Activated T-helper 9 cell treated with anti-CD3 and anti-CD28 coated beads, Interleukin-2, amount 50 U/mL, for 16 hours (primary cell): Measurements from ENCODE around the gene TYW1.
"Not testable (repeated sequence)": the region's sequence is repeated elsewhere in the genome, so short reads cannot be mapped to it uniquely, and the experiment has no call there.

Experiments used
- DNase-seq: peaks from one replicate; pipeline ENCODE4 v3.0.0-alpha.2; 2020; ENCODE audit warnings: low read depth

Gene TYW1

DNA sequence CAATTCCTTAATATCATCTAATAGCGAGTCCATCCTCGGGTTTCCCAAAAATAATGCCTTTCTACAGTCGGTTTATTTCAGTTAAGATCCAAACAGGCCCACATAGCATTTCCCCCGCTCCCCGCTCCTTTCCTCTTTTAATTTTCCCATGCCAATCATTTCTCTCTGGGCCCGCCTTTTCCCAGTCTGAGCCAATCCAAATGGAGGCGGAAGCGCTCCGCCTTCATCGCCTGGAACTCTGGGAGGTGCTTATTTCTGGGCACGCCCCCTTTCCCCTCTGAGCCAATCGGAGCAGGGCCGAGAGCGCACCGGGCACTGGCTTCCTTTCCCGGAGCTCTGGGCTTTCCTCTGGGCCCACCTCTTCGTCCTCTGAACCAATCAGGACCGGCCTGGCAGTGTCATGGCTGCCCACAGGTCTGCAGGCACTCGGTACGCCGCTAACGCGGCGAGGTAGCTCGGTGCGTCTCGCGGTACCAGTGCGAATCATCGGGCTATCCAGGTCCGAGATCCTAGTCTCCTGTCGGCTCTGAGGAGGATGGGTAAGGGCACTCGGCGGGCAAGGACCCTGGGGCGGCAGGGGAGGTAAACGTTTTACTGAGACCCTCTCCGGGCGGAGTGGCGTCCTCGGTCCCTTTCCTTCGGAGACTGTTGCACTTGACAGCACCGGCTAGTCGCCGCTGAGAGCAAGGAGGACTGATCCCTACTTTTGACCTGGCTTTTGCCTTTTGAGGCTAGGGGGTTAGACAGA lies at the start of gene TYW1:
TYW1 (plus strand) TSS at position 390 of the 748 bp plus-strand sequence; CDS start at position 536, 146 bp downstream.
- DNase-seq = peak; percentile 96

DNA sequence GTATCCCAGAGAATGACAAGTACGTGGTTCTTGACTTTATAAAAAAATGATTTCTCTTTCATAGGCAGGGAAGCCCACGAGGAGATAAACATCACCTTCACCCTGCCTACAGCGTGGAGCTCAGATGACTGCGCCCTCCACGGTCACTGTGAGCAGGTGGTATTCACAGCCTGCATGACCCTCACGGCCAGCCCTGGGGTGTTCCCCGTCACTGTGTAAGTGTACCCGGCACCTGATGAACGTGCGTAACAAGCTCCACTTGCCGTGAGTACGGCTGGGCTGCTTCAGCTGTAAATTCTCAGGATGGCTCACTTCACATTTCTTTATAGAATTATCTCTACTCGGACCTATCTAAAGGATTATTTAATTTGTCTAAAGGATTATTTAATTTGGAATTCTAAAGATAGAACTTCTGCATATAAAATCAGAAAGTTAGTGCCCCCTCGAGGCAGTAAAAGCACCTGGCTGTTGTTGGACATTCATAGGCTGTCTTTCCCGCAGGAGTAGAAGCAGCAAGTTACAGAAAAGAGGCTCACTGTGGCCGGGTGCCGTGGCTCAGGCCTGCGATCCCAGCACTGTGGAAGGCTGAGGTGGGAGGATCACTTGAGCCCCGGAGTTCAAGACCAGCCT lies 48.0 kb upstream of the TYW1 start:
- no peak for DNase-seq

- no peak for DNase-seq
Observed at GRCh38 chr7:66950311-66950710, 46.3 kb upstream of the TYW1 start.

DNA sequence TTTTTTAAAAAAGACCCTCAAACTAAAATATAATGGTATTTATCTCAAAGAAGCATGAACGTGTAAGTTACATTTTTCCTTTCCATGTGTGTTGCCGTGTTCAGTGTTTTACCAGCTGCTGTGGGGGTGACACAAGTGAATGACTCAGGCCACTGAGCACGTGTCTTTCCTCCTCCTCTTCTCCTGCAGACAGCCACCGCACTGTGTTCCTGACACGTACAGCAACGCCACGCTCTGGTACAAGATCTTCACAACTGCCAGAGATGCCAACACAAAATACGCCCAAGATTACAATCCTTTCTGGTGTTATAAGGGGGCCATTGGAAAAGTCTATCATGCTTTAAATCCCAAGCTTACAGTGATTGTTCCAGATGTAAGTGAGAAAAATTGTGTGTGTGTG lies 45.9 kb upstream of the TYW1 start:
- DNase-seq = no peak

- no peak for DNase-seq
Observed at GRCh38 chr7:66952343-66953043, 44.1 kb upstream of the TYW1 start.

DNA sequence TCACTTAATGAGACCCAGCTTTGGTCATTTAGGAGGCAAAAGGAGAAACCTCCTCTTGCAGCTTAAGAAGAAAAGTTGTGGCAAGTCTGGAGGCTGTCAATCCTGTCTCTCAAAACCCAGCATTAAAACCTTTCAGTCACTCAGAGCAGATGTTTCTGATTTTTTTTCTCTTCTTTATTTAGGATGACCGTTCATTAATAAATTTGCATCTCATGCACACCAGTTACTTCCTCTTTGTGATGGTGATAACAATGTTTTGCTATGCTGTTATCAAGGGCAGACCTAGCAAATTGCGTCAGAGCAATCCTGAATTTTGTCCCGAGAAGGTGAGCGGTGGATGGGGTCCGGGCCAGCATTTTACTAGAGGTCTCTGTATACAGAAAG lies 43.6 kb upstream of the TYW1 start:
- no peak for DNase-seq

- no peak for DNase-seq
Observed at GRCh38 chr7:66957595-66958290, 38.9 kb upstream of the TYW1 start.

DNA sequence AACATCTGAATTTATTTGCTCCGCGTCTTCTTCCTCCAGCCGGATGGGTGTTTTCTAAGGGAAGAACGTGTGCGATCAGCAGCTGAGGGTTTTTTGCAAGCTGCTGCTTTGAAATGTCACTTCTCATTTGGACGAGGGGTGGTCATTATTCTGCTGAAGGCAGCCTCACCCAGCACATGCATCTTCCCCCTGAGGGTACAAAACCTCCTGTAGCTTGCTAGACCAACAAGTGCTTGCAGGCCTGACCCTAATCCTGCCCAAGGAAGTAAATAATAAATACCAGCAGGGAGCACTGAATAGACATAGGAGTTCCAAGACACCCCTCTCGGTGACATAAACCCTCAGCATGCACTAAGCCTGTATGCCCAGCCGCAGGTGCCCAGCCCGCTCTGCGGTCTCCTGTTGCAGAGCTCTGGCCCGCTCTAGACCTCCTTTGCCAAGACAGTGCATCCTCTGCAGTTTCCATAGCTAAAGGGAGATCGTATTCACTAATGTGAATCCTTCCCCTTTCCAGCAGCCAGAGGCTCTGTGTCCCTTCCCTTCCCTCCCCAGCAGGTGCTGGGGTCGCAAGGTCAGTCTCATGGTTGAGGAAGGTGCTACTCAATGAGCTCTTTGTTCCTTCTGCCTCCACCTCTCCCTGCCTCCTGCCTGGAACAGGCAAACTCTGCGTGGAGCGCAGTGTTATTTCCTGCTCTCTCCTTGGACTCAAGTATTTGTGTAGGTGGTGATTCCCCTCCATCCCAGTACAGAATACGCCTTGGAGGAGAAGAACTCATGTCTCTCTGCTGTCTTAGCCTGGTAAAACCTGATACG lies 37.9 kb upstream of the TYW1 start:
- no peak for DNase-seq

- DNase-seq = no peak
Observed at GRCh38 chr7:66960192-66960591, 36.4 kb upstream of the TYW1 start.

DNA sequence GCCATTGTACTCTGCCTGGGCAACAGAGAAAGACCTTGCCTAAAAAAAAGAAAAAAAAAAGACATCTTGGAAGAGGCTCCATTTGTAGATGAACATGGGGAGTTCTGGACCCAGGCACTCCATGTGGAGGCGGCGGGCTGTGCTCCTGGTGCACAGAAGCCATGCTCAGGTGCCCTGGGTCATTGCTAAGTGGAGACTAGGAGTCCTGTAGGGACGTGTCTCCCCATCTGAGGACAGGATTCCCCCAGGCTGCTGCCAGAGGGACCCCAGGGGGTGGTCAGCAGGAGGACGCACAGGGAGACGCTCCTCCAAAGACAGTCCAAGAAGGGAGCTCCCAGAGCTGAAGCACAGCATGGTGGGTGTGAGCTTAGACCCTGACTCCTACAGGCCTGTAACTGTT lies 35.5 kb upstream of the TYW1 start:
- DNase-seq = no peak

DNA sequence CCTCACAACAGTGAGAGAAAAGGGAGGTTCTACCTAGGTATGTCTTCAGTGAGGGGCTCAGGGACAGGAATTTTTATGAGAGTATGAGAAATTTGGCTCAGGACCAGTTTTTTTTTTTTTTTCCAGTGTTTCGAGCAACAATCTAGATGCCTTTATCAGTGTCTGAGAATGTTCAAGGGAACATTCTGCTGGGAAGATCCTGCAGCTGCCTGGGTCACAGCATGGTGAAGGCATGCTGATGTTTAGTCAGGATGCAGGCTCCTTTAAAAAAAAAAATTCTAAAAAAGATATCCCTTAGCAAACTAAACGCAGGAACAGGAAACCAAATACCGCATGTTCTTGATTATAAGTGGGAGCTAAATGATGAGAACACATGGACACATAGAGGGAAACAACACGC lies 32.2 kb upstream of the TYW1 start:
- DNase-seq = no peak

GRCh38 chr7:66967029-66967428 lies 29.6 kb upstream of the TYW1 start:
- no peak for DNase-seq

GRCh38 chr7:66969001-66969400 lies 27.6 kb upstream of the TYW1 start:
- not testable (repeated sequence) for DNase-seq

DNA sequence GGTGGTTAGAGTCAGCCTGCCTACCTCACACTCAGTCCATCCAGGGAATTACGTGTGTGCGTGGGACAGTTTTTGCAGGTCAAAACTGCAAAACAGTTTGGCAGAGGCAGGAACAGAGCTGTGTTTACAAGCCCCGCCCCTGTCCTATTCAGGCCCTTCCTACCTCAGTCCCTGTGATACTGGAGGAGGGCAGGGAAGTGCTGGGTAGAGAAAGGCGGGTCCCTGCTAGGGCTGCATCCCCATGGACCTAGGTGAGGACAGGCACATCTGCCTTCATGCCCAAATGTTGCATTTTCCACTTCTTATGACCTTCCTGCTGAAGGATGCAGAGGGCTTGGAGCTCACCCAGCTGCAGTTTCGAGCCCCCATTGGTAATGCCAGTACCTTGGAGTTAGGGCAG lies 26.3 kb upstream of the TYW1 start:
- no peak for DNase-seq

DNA sequence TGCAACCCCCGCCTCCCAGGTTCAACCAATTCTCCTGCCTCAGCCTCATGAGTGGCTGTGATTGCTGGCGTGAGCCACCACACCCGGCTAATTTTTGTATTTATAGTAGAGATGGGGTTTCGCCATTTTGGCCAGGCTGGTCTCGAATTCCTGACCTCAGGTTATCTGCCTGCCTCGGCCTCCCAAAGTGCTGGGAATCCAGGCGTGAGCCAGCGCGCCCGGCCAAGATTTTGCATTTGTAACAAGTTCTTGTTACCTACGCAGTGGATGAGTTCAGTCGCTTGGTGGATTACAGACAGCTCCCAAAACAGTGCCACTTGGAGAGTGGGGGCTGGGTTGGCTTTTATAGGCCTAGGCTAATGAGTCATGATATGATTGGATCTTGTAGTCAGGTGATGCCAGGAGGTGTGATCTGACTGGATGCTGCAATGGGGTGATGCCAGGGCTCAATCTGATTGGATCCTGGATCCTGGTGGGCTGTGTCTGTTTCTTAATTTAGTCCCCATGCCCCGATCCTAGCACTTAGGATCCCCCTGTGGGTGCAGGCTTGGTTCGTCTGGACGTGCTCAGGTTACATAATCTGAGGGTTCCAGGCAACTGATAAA lies 21.5 kb upstream of the TYW1 start:
- DNase-seq = no peak

DNA sequence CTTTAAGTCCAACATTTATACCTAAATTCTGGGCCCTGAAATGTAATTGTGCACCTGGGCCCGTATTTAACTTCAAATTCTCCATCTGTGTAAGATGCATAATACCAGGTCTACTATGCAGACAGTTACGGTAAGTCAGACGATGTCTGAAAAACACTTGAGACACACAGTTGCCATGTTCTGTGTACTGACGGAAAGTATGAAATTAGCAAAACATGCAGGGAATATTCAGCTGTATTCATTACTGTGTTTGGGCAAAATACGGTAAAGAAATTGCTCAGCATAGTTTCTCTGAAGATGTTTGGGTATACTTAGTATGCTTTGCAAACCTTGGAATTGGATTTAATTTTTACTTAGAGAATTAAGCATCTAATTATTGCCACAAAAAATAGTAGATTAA lies 18.3 kb upstream of the TYW1 start:
- DNase-seq = not testable (repeated sequence)

- not testable (repeated sequence) for DNase-seq
Observed at GRCh38 chr7:66979013-66979412, 17.6 kb upstream of the TYW1 start.

GRCh38 chr7:66980336-66980735 lies 16.3 kb upstream of the TYW1 start:
- DNase-seq = not testable (repeated sequence)

GRCh38 chr7:66989552-66989951 lies 7.1 kb upstream of the TYW1 start:
- DNase-seq = not testable (repeated sequence)

DNA sequence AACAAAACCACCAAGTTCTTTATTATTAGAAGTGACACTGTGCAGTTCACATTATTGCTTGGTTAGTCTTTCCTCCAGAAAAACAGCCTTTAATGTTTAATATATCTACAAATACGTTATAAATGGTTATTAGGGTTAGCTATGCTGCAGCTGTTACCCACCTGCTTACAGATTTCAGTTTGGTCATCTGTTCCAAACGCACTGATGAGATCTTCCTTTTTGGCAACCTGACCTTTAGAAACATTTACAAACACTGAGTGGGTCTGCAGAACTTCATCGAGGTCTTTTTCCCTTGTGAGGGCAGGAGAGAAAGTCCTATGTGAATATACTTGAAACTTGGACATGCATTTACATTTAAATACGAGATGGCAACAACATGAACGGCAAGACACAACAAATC lies 2.6 kb upstream of the TYW1 start:
- DNase-seq = not testable (repeated sequence)

DNA sequence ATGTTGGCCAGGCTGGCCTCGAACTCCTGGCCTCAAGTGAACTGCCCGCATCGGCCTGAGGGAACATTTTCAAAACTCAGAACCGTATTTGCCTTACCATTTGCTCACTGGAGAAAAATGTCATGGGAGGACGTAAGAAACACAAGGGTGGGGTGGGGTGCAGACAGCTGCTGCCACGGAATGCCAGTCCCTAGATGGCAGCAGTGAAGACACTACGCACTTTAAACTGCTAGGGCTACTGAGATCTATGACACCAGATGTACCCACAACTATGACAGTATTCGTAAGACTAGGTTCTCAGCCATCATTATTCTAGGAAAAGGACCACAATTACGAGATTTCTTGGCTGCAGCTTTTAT lies 2.0 kb upstream of the TYW1 start:
- peak; percentile 24 for DNase-seq
